A673 (cell line): ENCODE data around the gene TMEM171. TPM values are rescaled to one million over a fixed set of nuclear protein-coding genes. Genes with fewer than 3 reads are reported as not detected.

ENCODE experiments used
- BruUV-seq: library from RNA; stranded (reverse); fragments of 400-500 nt; replicated peaks from 2 replicates; lab custom pipeline; 2021; lab: Mats Ljungman, UMichigan
- CTCF ChIA-PET: fragments of 300-600 bp; sonication (Branson Sonifier 250); formaldehyde crosslinking; loops from one replicate; lab custom pipeline; 2022; ENCODE audit warnings: antibody characterized with exemption; lab: Charles Lee
- POLR2A ChIA-PET: fragments of 300-600 bp; sonication (Branson Sonifier 250); formaldehyde crosslinking; loops from one replicate; lab custom pipeline; 2022; ENCODE audit warnings: antibody characterized with exemption; ENCODE audit not compliant: low non-redundant PET; lab: Charles Lee
- DNase-seq: peaks from one replicate; pipeline ENCODE4 v3.0.0-alpha.2; 2015; ENCODE audit warnings: low spot score
- H3K27ac ChIP-seq: fragments of 200-600 bp; sonication (generic); 2 replicates; pipeline ENCODE4 v1.5.1; 2016; ENCODE audit warnings: mixed run types, low read depth, mild to moderate bottlenecking, mixed read lengths, antibody characterized with exemption, low read length; ENCODE audit not compliant: poor library complexity, severe bottlenecking
- H3K27me3 ChIP-seq: fragments of 200-600 bp; sonication (generic); replicated peaks from 2 replicates; pipeline ENCODE4 v1.6.1; 2017; ENCODE audit warnings: mixed run types, low read depth, mild to moderate bottlenecking, mixed read lengths, antibody characterized with exemption, low read length; ENCODE audit not compliant: insufficient read depth, poor library complexity
- H3K36me3 ChIP-seq: fragments of 200-600 bp; sonication (generic); 2 replicates; pipeline ENCODE4 v1.6.1; 2016; ENCODE audit warnings: mixed run types, mild to moderate bottlenecking, mixed read lengths, antibody characterized with exemption, low read length; ENCODE audit not compliant: insufficient read depth, poor library complexity, severe bottlenecking
- H3K4me1 ChIP-seq: fragments of 200-600 bp; sonication (generic); 2 replicates; pipeline ENCODE4 v1.6.1; 2017; ENCODE audit warnings: mixed run types, mild to moderate bottlenecking, mixed read lengths, antibody characterized with exemption, low read length; ENCODE audit not compliant: insufficient read depth, poor library complexity, severe bottlenecking
- H3K4me3 ChIP-seq: fragments of 200-600 bp; sonication (generic); 2 replicates; pipeline ENCODE4 v1.5.1; 2016; ENCODE audit warnings: low read depth, mixed run types, mild to moderate bottlenecking, mixed read lengths, low read length; ENCODE audit not compliant: poor library complexity, severe bottlenecking
- H3K9me3 ChIP-seq: fragments of 200-600 bp; sonication (generic); 2 replicates; pipeline ENCODE4 v1.6.1; 2016; ENCODE audit warnings: mixed run types, low read depth, mild to moderate bottlenecking, mixed read lengths, antibody characterized with exemption, low read length; ENCODE audit not compliant: poor library complexity, severe bottlenecking
- CTCF ChIP-seq: fragments of 300-800, 200-600 bp; sonication (generic); conservative IDR thresholded peaks from 2 replicates; pipeline ENCODE4 v1.5.1; 2017; ENCODE audit warnings: low read depth, mild to moderate bottlenecking, antibody characterized with exemption, low read length, moderate library complexity, mixed read lengths
- EZH2 ChIP-seq: fragments of 200-600 bp; sonication (generic); IDR thresholded peaks from 2 replicates; pipeline ENCODE4 v1.6.1; 2017; ENCODE audit warnings: borderline replicate concordance, low read depth, mild to moderate bottlenecking, mixed read lengths, antibody characterized with exemption, low read length; ENCODE audit not compliant: poor library complexity, severe bottlenecking
- intact Hi-C: fragments of 100-400 bp; cut with micrococcal nuclease; formaldehyde crosslinking; loops from one replicate; pipeline ENCODE4 v1.10.0; 2022; ENCODE audit not compliant: unreplicated experiment
- total RNA-seq: library from RNA; stranded (reverse); gene quantifications from 2 replicates; pipeline ENCODE4 v1.2.3, GENCODE V29; 2021

TMEM171 gene
- total RNA-seq, 1 experiment from 2014 or later, result 2.6 TPM

DNA sequence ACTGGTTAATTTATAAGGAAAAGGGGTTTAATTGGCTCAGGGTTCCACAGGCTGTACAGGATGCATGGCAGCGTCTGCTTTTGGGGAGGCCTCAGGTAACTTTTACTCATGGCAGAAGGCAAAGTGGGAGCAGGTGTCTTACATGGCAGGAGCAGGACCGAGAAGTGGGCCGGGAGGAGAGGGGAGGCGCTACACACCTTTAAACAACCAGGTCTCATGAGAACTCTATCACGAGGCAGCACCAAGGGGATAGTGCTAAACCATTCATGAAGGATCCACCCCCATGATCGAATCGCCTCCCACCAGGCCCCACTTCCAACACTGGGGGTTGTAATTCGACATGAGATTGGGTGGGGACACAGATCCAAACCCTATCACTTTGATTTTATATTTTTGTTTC is 21.7 kb downstream of the TMEM171 start:
- BruUV-seq, result no TSS peak
- POLR2A ChIA-PET, result interaction anchor here (0.6 kb wide), 1 partner anchor 1704 kb away, joined by 3 read pairs; no protein-coding TSS in a partner anchor
- TF ChIP-seq EZH2 (no peak), CTCF (no peak)
- Histone ChIP-seq H3K4me1 (no peaks in the 10 kb centered on the region), H3K27me3 (no peaks in the 10 kb centered on the region), H3K4me3 (no peak overlapping the region), H3K27ac (no peak overlapping the region), H3K36me3 (no peaks in the 10 kb centered on the region), H3K9me3 (no peaks in the 10 kb centered on the region)
- intact Hi-C loops, result no loop called here
- no peak for DNase-seq
- CTCF ChIA-PET, result no interaction called here

DNA sequence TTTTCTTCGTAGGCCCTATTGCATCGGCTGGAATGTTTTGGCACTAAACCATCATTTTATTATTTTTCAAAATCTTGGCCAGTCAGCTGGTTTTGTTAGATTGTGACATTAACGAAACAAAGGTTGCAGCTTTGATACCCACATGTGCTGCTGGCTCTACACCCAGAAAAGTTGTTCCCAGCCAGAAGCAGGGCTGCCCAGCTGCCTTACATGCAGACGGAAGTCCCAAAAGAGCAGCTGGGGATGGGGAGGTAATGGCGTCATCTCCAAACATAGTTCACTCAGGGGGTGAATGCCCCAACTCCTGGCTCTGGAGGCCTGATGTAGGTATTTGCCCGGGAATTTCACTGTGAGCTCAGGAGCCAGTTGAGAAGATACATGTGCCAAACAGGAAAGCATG is 23.3 kb downstream of the TMEM171 start:
- POLR2A ChIA-PET, result no interaction called here
- H3K4me3 ChIP-seq, result no peak overlapping the region
- no peaks in the 10 kb centered on the region for H3K36me3 ChIP-seq
- no TSS peak for BruUV-seq
- no peak for DNase-seq
- H3K27me3 ChIP-seq, result no peaks in the 10 kb centered on the region
- intact Hi-C loops, result no loop called here
- TF ChIP-seq EZH2, result no peak
- TF ChIP-seq CTCF, result no peak
- no peaks in the 10 kb centered on the region for H3K4me1 ChIP-seq
- H3K27ac ChIP-seq, result no peak overlapping the region
- CTCF ChIA-PET, result no interaction called here
- H3K9me3 ChIP-seq, result no peaks in the 10 kb centered on the region

GRCh38 chr5:73149540-73149939 is 29.2 kb downstream of the TMEM171 start:
- H3K36me3 ChIP-seq, result no peaks in the 10 kb centered on the region
- ChIA-PET POLR2A (no interaction called here), CTCF (no interaction called here)
- H3K4me3 ChIP-seq, result no peak overlapping the region
- intact Hi-C loops, result no loop called here
- no TSS peak for BruUV-seq
- H3K27me3 ChIP-seq, result no peaks in the 10 kb centered on the region
- H3K27ac ChIP-seq, result no peak overlapping the region
- H3K4me1 ChIP-seq, result no peaks in the 10 kb centered on the region
- no peak for TF ChIP-seq EZH2
- TF ChIP-seq CTCF, result no peak
- DNase-seq, result no peak
- H3K9me3 ChIP-seq, result no peaks in the 10 kb centered on the region
